Neuronal stem cell (in vitro differentiated cells): ENCODE results near the gene SSBP3.
"Not testable (repeated sequence)": the region's sequence is repeated elsewhere in the genome, so short reads cannot be mapped to it uniquely, and the experiment has no call there.

Experiments used
- DNase-seq: peaks from one replicate; pipeline ENCODE4 v3.0.0-alpha.2; 2013; ENCODE audit warnings: low spot score
- H2AFZ ChIP-seq: one replicate; pipeline ENCODE4 v1.6.1; 2013; ENCODE audit warnings: mild to moderate bottlenecking, low read length, inconsistent platforms
- H2AK5ac ChIP-seq: 2 replicates; pipeline ENCODE4 v1.6.1; 2013; ENCODE audit warnings: low read depth, mild to moderate bottlenecking, inconsistent platforms, low read length, moderate library complexity, mixed read lengths
- H2BK120ac ChIP-seq: 2 replicates; pipeline ENCODE4 v1.6.1; 2013; ENCODE audit warnings: low read depth, mild to moderate bottlenecking, inconsistent platforms, low read length, moderate library complexity, mixed read lengths
- H2BK12ac ChIP-seq: one replicate; pipeline ENCODE4 v1.6.1; 2013; ENCODE audit warnings: low read length, inconsistent platforms
- H2BK15ac ChIP-seq: 2 replicates; pipeline ENCODE4 v1.6.1; 2013; ENCODE audit warnings: mild to moderate bottlenecking, low read length, inconsistent platforms, mixed read lengths
- H2BK5ac ChIP-seq: one replicate; pipeline ENCODE4 v1.6.1; 2013; ENCODE audit warnings: inconsistent platforms, mild to moderate bottlenecking, low read length, moderate library complexity
- H3K14ac ChIP-seq: one replicate; pipeline ENCODE4 v1.6.1; 2013; ENCODE audit warnings: low read length, inconsistent platforms
- H3K18ac ChIP-seq: 2 replicates; pipeline ENCODE4 v1.6.1; 2013; ENCODE audit warnings: low read length, inconsistent platforms
- H3K23ac ChIP-seq: 2 replicates; pipeline ENCODE4 v1.6.1; 2013; ENCODE audit warnings: low read depth, mild to moderate bottlenecking, mixed read lengths, low read length, inconsistent platforms; ENCODE audit not compliant: poor library complexity
- H3K27ac ChIP-seq: replicated peaks from 3 replicates; pipeline ENCODE4 v1.5.1; 2013; ENCODE audit warnings: low read length, inconsistent platforms
- H3K27me3 ChIP-seq, 3 experiments: 2 replicates each; pipeline ENCODE4 v1.6.1; 2013; ENCODE audit warnings: low read length in 3 of 3, mild to moderate bottlenecking in 2 of 3, inconsistent platforms in 1 of 3, low read depth in 1 of 3, mixed read lengths in 1 of 3, moderate library complexity in 1 of 3; ENCODE audit not compliant: control insufficient read depth in 3 of 3, insufficient read depth in 3 of 3
- H3K36me3 ChIP-seq, 2 donors: replicated peaks in 1 of 2; 2 replicates each; pipeline ENCODE4 v1.6.1; 2013; ENCODE audit warnings: low read length in 2 of 2; ENCODE audit not compliant: control insufficient read depth in 2 of 2, insufficient read depth in 2 of 2
- H3K4ac ChIP-seq: 2 replicates; pipeline ENCODE4 v1.6.1; 2013; ENCODE audit warnings: inconsistent platforms, mild to moderate bottlenecking, low read length, moderate library complexity
- H3K4me1 ChIP-seq, 2 donors: 1 replicate in 1 of 2; 2 replicates in 1 of 2; pipeline ENCODE4 v1.6.1; 2013; ENCODE audit warnings: low read length in 2 of 2, low read depth in 1 of 2; ENCODE audit not compliant: control insufficient read depth in 2 of 2, insufficient read depth in 1 of 2
- H3K4me2 ChIP-seq: one replicate; pipeline ENCODE4 v1.6.1; 2013; ENCODE audit warnings: mild to moderate bottlenecking, low read length, inconsistent platforms; ENCODE audit not compliant: insufficient read depth, poor library complexity, severe bottlenecking
- H3K4me3 ChIP-seq, 2 donors: 2 replicates each; pipeline ENCODE4 v1.5.1; 2013; ENCODE audit warnings: low read length in 2 of 2, mild to moderate bottlenecking in 2 of 2, inconsistent platforms in 1 of 2, moderate library complexity in 1 of 2
- H3K79me1 ChIP-seq: one replicate; pipeline ENCODE4 v1.6.1; 2013; ENCODE audit warnings: low read depth, mild to moderate bottlenecking, inconsistent platforms, low read length, moderate library complexity
- H3K9ac ChIP-seq: one replicate; pipeline ENCODE4 v1.6.1; 2013; ENCODE audit warnings: mild to moderate bottlenecking, low read depth, low read length, inconsistent platforms; ENCODE audit not compliant: poor library complexity
- H3K9me3 ChIP-seq, 2 donors: replicated peaks in 1 of 2; 2 replicates each; pipeline versions ENCODE3 to v1.6.1; 2013; ENCODE audit warnings: low read length in 2 of 2, mild to moderate bottlenecking in 2 of 2, inconsistent platforms in 1 of 2, low read depth in 1 of 2, mixed read lengths in 1 of 2, moderate library complexity in 1 of 2; ENCODE audit not compliant: control insufficient read depth in 2 of 2, insufficient read depth in 1 of 2
- H4K8ac ChIP-seq: one replicate; pipeline ENCODE4 v1.6.1; 2013; ENCODE audit warnings: low read depth, mild to moderate bottlenecking, inconsistent platforms, low read length, moderate library complexity
- H4K91ac ChIP-seq: one replicate; pipeline ENCODE4 v1.6.1; 2013; ENCODE audit warnings: low read length, low read depth, mild to moderate bottlenecking, inconsistent platforms; ENCODE audit not compliant: poor library complexity
- WGBS, 2 donors: extraction: QIAGEN DNeasy Blood & Tissue Kit; methylation state at CpG; one replicate each; pipeline ENCODE4 v1.1.7; 2013; ENCODE audit warnings: missing lambda C conversion rate in 2 of 2, mixed read lengths in 1 of 2; ENCODE audit not compliant: insufficient read length in 2 of 2, insufficient replicate concordance in 1 of 2; ENCODE audit errors: extremely low coverage in 2 of 2; 5-methylcytosine and 5-hydroxymethylcytosine counted together

Gene SSBP3

GRCh38 chr1:54347955-54348699 is 58.1 kb downstream of the SSBP3 start:
- Histone ChIP-seq H3K4me2 (no peak overlapping the region), H3K14ac (no peak overlapping the region), H4K91ac (no peak overlapping the region), H3K4ac (no peak overlapping the region), H3K4me1 (peaks cover 0 to 2% of the 10 kb centered on the region in 2 donors), H3K4me3 (no peak overlapping the region), H2BK5ac (no peak overlapping the region), H2BK15ac (no peak overlapping the region), H4K8ac (no peak overlapping the region), H2AK5ac (no peak overlapping the region), H3K18ac (no peak overlapping the region), H3K9me3 (no peaks in the 10 kb centered on the region), H3K36me3 (peaks cover 2 to 77% of the 10 kb centered on the region in 2 donors), H3K79me1 (peaks cover 4% of the 10 kb centered on the region), H3K23ac (no peak overlapping the region), H3K27ac (no peak overlapping the region), H2BK12ac (no peak overlapping the region), H2BK120ac (no peak overlapping the region), H3K27me3 (no peaks in the 10 kb centered on the region), H2AFZ (no peak overlapping the region), H3K9ac (no peak overlapping the region)
- no CpG with 5 or more reads among the region's 14 CpGs for WGBS, 2 donors
- DNase-seq: no peak

GRCh38 chr1:54347261-54347954 is 58.8 kb downstream of the SSBP3 start:
- H3K4me2 ChIP-seq: no peak overlapping the region
- H3K4me3 ChIP-seq: no peak overlapping the region
- H3K23ac ChIP-seq: no peak overlapping the region
- peaks cover 4% of the 10 kb centered on the region for H3K79me1 ChIP-seq
- H4K91ac ChIP-seq: no peak overlapping the region
- no peak overlapping the region for H2BK15ac ChIP-seq
- H3K4ac ChIP-seq: no peak overlapping the region
- H3K36me3 ChIP-seq: peaks cover 2 to 77% of the 10 kb centered on the region in 2 donors
- no peak overlapping the region for H3K18ac ChIP-seq
- no peak for DNase-seq
- H3K9ac ChIP-seq: no peak overlapping the region
- no peak overlapping the region for H2BK12ac ChIP-seq
- no peak overlapping the region for H2AK5ac ChIP-seq
- no peak overlapping the region for H3K27ac ChIP-seq
- no peak overlapping the region for H2BK5ac ChIP-seq
- peaks cover 2 to 7% of the 10 kb centered on the region in 2 donors for H3K4me1 ChIP-seq
- H3K27me3 ChIP-seq: no peaks in the 10 kb centered on the region
- H2BK120ac ChIP-seq: no peak overlapping the region
- no peaks in the 10 kb centered on the region for H3K9me3 ChIP-seq
- no peak overlapping the region for H2AFZ ChIP-seq
- WGBS, 2 donors: no CpG with 5 or more reads among the region's 6 CpGs
- H3K14ac ChIP-seq: no peak overlapping the region
- H4K8ac ChIP-seq: no peak overlapping the region

- H3K4ac ChIP-seq, H3K4me1 ChIP-seq, H2BK12ac ChIP-seq, H3K18ac ChIP-seq, H2AFZ ChIP-seq, H3K9me3 ChIP-seq, H4K8ac ChIP-seq, H2AK5ac ChIP-seq, H2BK5ac ChIP-seq, H3K27ac ChIP-seq, DNase-seq, H3K23ac ChIP-seq, H3K4me2 ChIP-seq, H3K14ac ChIP-seq, H2BK120ac ChIP-seq, H3K9ac ChIP-seq, H3K4me3 ChIP-seq, H2BK15ac ChIP-seq, H3K79me1 ChIP-seq, H4K91ac ChIP-seq, H3K27me3 ChIP-seq: not testable (repeated sequence)
- peaks cover 2 to 83% of the 10 kb centered on the region in 2 donors for H3K36me3 ChIP-seq
- no CpG with 5 or more reads among the region's 13 CpGs for WGBS, 2 donors
Observed at GRCh38 chr1:54345548-54345947, 60.6 kb downstream of the SSBP3 start.

GRCh38 chr1:54345116-54345515 is 61.1 kb downstream of the SSBP3 start:
- no peaks in the 10 kb centered on the region for H3K9me3 ChIP-seq
- no peak overlapping the region for H3K4ac ChIP-seq
- no peak for DNase-seq
- no peak overlapping the region for H4K91ac ChIP-seq
- no peak overlapping the region for H2BK5ac ChIP-seq
- no peak overlapping the region for H2BK120ac ChIP-seq
- no peak overlapping the region for H3K14ac ChIP-seq
- no peaks in the 10 kb centered on the region for H3K27me3 ChIP-seq
- H4K8ac ChIP-seq: no peak overlapping the region
- H3K4me3 ChIP-seq: no peak overlapping the region
- no peak overlapping the region for H3K23ac ChIP-seq
- no peak overlapping the region for H2BK12ac ChIP-seq
- H3K4me1 ChIP-seq: peaks cover 8 to 10% of the 10 kb centered on the region in 2 donors
- H3K9ac ChIP-seq: no peak overlapping the region
- no peak overlapping the region for H3K18ac ChIP-seq
- no CpG with 5 or more reads among the region's 7 CpGs for WGBS, 2 donors
- H3K79me1 ChIP-seq: peaks cover 8% of the 10 kb centered on the region
- no peak overlapping the region for H2AFZ ChIP-seq
- H2AK5ac ChIP-seq: no peak overlapping the region
- H3K36me3 ChIP-seq: peaks cover 2 to 84% of the 10 kb centered on the region in 2 donors
- H3K4me2 ChIP-seq: no peak overlapping the region
- H2BK15ac ChIP-seq: no peak overlapping the region
- no peak overlapping the region for H3K27ac ChIP-seq
